Measurements from ENCODE around the gene KLF9.

KLF9 gene

GRCh38 chr9:70347046-70347445, 67.4 kb downstream of the KLF9 start:
- no peaks in the 10 kb centered on the region for H3K27me3 ChIP-seq (ENCODE audit: low read depth, low read length)
- peaks cover 0 to 6% of the 10 kb centered on the region in 2 donors for H3K4me1 ChIP-seq (ENCODE audit: control insufficient read depth in 1 of 2, insufficient read depth in 2 of 2, low read length in 2 of 2)
- no peaks in the 10 kb centered on the region for H3K9me3 ChIP-seq (ENCODE audit: control insufficient read depth in 1 of 2, low read length in 2 of 2)
- no peak overlapping the region for H3K27ac ChIP-seq (ENCODE audit: low read length)
- H3K4me3 ChIP-seq (ENCODE audit: low read depth in 1 of 2, low read length in 2 of 2): no peak overlapping the region
- H3K36me3 ChIP-seq (ENCODE audit: control insufficient read depth in 1 of 2, insufficient read depth in 2 of 2, low read length in 2 of 2): peaks cover 19 to 26% of the 10 kb centered on the region in 2 donors

- no peaks in the 10 kb centered on the region for H3K9me3 ChIP-seq (ENCODE audit: control insufficient read depth in 1 of 2, low read length in 2 of 2)
- no peak overlapping the region for H3K27ac ChIP-seq (ENCODE audit: low read length)
- no peaks in the 10 kb centered on the region for H3K4me1 ChIP-seq (ENCODE audit: control insufficient read depth in 1 of 2, insufficient read depth in 2 of 2, low read length in 2 of 2)
- H3K27me3 ChIP-seq (ENCODE audit: low read depth, low read length): no peaks in the 10 kb centered on the region
- no peak overlapping the region for H3K4me3 ChIP-seq (ENCODE audit: low read depth in 1 of 2, low read length in 2 of 2)
- H3K36me3 ChIP-seq (ENCODE audit: control insufficient read depth in 1 of 2, insufficient read depth in 2 of 2, low read length in 2 of 2): peaks cover 0 to 7% of the 10 kb centered on the region in 2 donors
These were observed 73.9 kb downstream of the KLF9 start for GRCh38 chr9:70340572-70340971.

All from muscle layer of duodenum (tissue), 2 donors.